ENCODE results near the gene ANTXR1. TPM values are rescaled to one million over a fixed set of nuclear protein-coding genes. Genes with fewer than 3 reads are reported as not detected.

The ANTXR1 gene
- total and polyA plus RNA-seq, 2 donors (not counting 3 experiments of a cell fraction or from before 2014, with no cell fraction given) = 4.2 to 17.3 TPM

DNA sequence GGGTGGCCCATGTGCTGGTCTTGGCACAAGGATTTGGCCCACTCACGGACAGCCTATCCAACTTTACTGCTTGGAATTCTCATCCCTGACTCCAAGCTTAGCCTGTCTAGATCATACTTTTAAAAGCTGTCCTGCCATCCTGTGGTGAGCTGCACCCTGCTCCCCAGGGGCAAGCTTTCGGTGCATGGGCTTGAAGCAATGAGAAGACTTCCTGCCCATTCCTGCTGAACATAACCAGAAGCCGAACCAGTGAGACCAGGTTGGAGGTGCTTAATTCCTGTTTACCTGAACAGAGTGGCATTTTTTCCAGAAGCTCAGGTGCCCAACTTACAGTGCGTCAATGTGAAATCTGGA, 154.5 kb downstream of the ANTXR1 start:
- Histone ChIP-seq H3K4me3 (replicated peaks in 1 of 3; ENCODE audit: insufficient read depth in 1 of 3, low read depth in 1 of 3, low read length in 3 of 3) (no peak overlapping the region), H3K4me1 (ENCODE audit: control insufficient read depth, extremely low read depth, insufficient read depth, low read length) (peaks cover 28% of the 10 kb centered on the region), H4K20me1 (replicated peaks; ENCODE audit: control insufficient read depth, extremely low read depth, insufficient read depth, low read length) (no peaks in the 10 kb centered on the region), H2AFZ (ENCODE audit: low read depth, low read length) (no peak overlapping the region), H3K9ac (replicated peaks; ENCODE audit: extremely low read depth, insufficient read depth, low read length) (no peak overlapping the region), H3K27me3 (ENCODE audit: control insufficient read depth in 2 of 2, insufficient read depth in 2 of 2, low read length in 2 of 2) (no peaks in the 10 kb centered on the region), H3K36me3 (ENCODE audit: control insufficient read depth in 2 of 2, extremely low read depth in 1 of 2, insufficient read depth in 2 of 2, low read length in 2 of 2) (no peaks in the 10 kb centered on the region), H3K27ac (ENCODE audit: insufficient read depth, low read depth, low read length) (no peak overlapping the region), H3K9me1 (replicated peaks; ENCODE audit: control insufficient read depth, extremely low read depth, insufficient read depth, low read length) (no peaks in the 10 kb centered on the region), H3K4me2 (ENCODE audit: insufficient read depth, low read length) (no peak overlapping the region), H3K9me3 (replicated peaks; ENCODE audit: control insufficient read depth, insufficient read depth, low read length) (no peaks in the 10 kb centered on the region), H3K79me2 (ENCODE audit: control insufficient read depth, insufficient read depth, low read length) (no peaks in the 10 kb centered on the region)
- intact Hi-C loops (cut with micrococcal nuclease) = no loop called here
- DNase-seq (ENCODE audit: low read depth, low spot score) (no peak), FAIRE-seq (no peak)
- TF ChIP-seq, protein P1, sequence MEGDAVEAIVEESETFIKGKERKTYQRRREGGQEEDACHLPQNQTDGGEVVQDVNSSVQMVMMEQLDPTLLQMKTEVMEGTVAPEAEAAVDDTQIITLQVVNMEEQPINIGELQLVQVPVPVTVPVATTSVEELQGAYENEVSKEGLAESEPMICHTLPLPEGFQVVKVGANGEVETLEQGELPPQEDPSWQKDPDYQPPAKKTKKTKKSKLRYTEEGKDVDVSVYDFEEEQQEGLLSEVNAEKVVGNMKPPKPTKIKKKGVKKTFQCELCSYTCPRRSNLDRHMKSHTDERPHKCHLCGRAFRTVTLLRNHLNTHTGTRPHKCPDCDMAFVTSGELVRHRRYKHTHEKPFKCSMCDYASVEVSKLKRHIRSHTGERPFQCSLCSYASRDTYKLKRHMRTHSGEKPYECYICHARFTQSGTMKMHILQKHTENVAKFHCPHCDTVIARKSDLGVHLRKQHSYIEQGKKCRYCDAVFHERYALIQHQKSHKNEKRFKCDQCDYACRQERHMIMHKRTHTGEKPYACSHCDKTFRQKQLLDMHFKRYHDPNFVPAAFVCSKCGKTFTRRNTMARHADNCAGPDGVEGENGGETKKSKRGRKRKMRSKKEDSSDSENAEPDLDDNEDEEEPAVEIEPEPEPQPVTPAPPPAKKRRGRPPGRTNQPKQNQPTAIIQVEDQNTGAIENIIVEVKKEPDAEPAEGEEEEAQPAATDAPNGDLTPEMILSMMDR (IDR thresholded peaks at IDR 0.05; ENCODE audit: extremely low read depth in 1 of 2, insufficient read depth in 1 of 2, low read depth in 1 of 2, low read length in 2 of 2) = no peak
- TF ChIP-seq FOS (IDR thresholded peaks at IDR 0.05; ENCODE audit: borderline replicate concordance, insufficient read depth, low read length) (no peak), POLR2AphosphoS5 (IDR thresholded peaks at IDR 0.05; ENCODE audit: insufficient read depth, low read depth, low read length) (no peak), POLR2A (IDR thresholded peaks at IDR 0.05; ENCODE audit: low read depth, low read length) (no peak), JUN (IDR thresholded peaks at IDR 0.05; ENCODE audit: borderline replicate concordance, insufficient read depth, insufficient read length, low read depth) (no peak), GATA2 (IDR thresholded peaks at IDR 0.05; ENCODE audit: insufficient read depth, insufficient read length, low read depth, low read length) (no peak), MYC (IDR thresholded peaks at IDR 0.05; ENCODE audit: low read depth, low read length) (no peak), EZH2 (IDR thresholded peaks at IDR 0.05; ENCODE audit: borderline replicate concordance, low read depth, low read length, severe bottlenecking) (no peak)
- TF ChIP-seq, protein P2, sequence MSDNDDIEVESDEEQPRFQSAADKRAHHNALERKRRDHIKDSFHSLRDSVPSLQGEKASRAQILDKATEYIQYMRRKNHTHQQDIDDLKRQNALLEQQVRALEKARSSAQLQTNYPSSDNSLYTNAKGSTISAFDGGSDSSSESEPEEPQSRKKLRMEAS (IDR thresholded peaks at IDR 0.05; ENCODE audit: insufficient read depth, insufficient read length) = no peak
- BruUV-seq (replicated peaks) = no TSS peak
- dilution Hi-C loops (cut with MboI; ENCODE audit: extremely low pct_ligation_motif_present, low sequenced_read_pairs) = no loop called here
- ChIA-PET CTCF (no interaction called here), POLR2A (no interaction called here)
